Measurements from ENCODE around the gene NEURL1B. TPM values are rescaled to one million over a fixed set of nuclear protein-coding genes. Genes with fewer than 3 reads are reported as not detected.

The NEURL1B gene
- total RNA-seq, 1 experiment from 2014 or later = 0.32 TPM

Small RNAs within 50 kb of the gene (small RNA-seq; reads per million reads assigned to genes)
- gene AC027309.2 (0 to 0.14 reads per million in 2 experiments), gene MIR5003 (0 reads per million in 2 experiments)

Other genes starting within 250 kb of the NEURL1B start
- 90.2 and 92.6 TPM in 2 replicates for gene SH3PXD2B, start 186.7 kb upstream of the NEURL1B start, total RNA-seq (2014; rRNA removed; shearing (Covaris generic))
- 10.9 and 11.3 TPM in 2 replicates for gene DUSP1, start 129.9 kb downstream of the NEURL1B start, total RNA-seq (2014; rRNA removed; shearing (Covaris generic))
- 91.3 and 98.4 TPM in 2 replicates for gene ERGIC1, start 193.0 kb downstream of the NEURL1B start, total RNA-seq (2014; rRNA removed; shearing (Covaris generic))